CD4-positive, alpha-beta T cell treated with Interleukin-15 for 4 hours (primary cell): ENCODE measurements around the gene SPIRE1.
"Not testable (repeated sequence)": the region's sequence is repeated elsewhere in the genome, so short reads cannot be mapped to it uniquely, and the experiment has no call there.

Experiments
- DNase-seq: peaks from one replicate; pipeline ENCODE4 v3.0.0-alpha.2; 2020; ENCODE audit warnings: low spot score

SPIRE1 gene

DNA sequence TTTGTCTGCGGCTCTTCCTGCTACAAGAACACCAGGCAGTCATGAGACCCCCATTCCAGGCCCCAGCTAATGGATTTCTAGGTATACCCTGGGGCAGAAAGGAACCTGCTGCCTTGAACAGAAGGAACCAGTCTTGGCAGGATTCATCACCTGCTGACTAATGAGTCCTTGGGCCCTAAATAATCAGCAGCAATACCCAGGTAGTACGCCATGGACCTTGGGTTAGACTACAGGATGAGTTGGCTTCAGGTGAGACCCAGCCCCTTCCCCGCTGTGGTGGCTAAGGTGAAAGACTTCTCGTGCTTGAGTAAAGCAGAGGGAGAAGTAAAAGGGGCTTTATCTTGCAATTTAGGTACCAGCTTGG is 105.0 kb downstream of the SPIRE1 start:
- DNase-seq, result no peak

- DNase-seq, result not testable (repeated sequence)
Measured at GRCh38 chr18:12551943-12552878, 105.7 kb downstream of the SPIRE1 start.

GRCh38 chr18:12551466-12551865 is 106.4 kb downstream of the SPIRE1 start:
- DNase-seq, result not testable (repeated sequence)

GRCh38 chr18:12543697-12544096 is 114.2 kb downstream of the SPIRE1 start:
- no peak for DNase-seq

DNA sequence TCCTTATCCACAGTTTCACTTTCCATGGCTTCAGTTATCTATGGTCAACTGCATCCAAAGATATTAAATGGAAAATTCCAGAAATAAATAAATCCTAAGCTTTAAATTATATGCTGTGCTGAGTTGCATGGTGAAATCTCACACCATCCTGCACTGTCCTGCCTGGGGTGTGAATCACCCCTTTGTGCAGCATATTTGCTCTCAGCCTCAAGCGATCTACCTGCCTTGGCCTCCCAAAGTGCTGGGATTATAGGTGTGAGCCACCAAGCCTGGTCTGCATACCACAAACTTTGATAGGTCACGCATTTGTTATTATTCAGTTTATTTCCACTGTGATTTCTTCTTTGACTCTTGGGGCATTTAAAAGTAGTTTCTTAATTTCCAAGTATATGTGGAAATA is 117.2 kb downstream of the SPIRE1 start:
- DNase-seq, result no peak

- not testable (repeated sequence) for DNase-seq
Measured at GRCh38 chr18:12539158-12539557, 118.7 kb downstream of the SPIRE1 start.

DNA sequence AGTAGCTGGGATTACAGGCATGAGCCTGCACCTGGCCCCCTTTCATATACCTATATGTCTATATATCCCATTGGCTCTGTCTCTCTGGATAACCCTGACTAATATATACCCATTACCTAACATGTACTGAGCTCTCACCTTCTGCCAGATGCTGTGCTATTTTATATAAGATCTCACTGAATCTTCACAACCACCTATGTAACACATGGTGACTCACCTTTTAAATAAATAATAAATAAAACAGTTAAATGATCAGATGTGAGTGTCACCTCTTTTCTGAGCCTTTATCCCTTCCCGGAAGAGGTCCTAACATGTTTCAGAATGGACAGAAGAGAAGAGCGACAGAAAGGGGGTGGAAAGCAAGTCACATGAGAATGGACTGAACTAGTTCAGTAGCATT is 123.1 kb downstream of the SPIRE1 start:
- no peak for DNase-seq

DNA sequence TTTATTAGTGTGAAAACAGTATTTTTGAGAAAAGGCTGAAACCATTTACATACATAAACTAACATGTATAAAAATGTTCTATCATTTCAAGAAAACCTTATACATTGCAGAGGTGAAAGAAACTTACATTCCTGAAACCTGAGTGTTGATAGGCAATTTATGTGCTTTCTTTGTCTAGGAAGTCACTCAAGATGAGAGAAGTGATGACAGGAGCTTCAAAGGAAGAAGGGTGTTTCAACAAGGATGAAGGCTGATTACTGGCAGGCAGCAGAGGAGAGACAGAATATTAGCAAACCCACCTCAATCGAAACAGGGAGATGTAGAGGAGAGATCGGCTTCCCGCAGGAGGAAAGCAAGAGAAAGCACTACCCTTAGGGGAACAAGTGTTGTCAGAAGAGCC is 125.2 kb downstream of the SPIRE1 start:
- DNase-seq, result no peak

GRCh38 chr18:12531749-12532148 is 126.2 kb downstream of the SPIRE1 start:
- DNase-seq, result no peak

GRCh38 chr18:12520442-12520992 is 137.4 kb downstream of the SPIRE1 start:
- DNase-seq, result no peak

DNA sequence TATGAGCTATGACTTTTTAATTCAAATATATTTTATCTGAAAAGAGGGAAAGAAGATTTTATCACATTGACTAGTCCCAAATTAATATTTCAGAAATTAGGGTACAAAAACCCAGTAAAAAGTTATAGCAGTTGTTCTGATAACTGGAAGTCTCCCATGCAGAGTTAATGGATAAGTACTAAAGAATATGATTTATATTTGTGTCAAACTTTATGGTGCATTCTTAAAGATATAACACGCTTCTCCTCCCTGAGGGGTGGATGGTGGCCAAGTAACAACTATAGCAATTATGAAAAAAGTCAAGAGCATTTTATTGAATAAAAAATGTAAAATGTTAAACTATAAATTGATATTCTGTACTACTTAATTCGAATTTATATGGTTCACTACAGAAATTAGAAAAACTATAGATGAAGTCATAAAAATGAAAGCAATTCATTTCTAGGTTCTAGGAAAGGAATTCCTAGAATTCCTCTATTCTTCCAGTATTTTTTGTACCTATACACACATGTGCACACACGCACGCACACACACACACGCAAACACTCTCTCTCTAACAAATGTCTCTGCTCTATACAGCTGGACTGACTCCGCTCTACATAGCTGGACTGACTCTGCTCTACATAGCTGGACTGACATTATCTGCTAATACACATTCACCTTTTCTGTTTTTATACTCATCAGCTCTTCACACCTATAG is 138.9 kb downstream of the SPIRE1 start:
- DNase-seq, result no peak

DNA sequence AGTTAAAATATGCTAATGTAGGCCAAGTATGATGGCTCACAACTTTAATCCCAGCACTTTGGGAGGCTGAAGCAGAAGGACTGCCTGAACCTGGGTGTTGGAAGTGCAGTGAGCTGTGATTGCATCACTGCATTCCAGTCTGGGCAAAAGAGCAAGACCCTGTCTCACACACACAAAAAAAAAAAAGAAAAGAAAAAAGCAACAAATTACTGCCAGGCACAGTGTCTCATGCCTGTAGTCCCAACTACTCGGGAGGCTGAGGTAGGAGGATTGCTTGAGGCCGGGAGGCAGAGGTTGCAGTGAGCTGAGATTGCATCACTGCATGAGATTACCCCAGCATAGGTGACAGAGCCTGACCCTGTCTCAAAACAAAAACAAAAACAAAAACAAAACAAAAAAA is 139.6 kb downstream of the SPIRE1 start:
- no peak for DNase-seq

GRCh38 chr18:12517142-12517825 is 140.6 kb downstream of the SPIRE1 start:
- no peak for DNase-seq

DNA sequence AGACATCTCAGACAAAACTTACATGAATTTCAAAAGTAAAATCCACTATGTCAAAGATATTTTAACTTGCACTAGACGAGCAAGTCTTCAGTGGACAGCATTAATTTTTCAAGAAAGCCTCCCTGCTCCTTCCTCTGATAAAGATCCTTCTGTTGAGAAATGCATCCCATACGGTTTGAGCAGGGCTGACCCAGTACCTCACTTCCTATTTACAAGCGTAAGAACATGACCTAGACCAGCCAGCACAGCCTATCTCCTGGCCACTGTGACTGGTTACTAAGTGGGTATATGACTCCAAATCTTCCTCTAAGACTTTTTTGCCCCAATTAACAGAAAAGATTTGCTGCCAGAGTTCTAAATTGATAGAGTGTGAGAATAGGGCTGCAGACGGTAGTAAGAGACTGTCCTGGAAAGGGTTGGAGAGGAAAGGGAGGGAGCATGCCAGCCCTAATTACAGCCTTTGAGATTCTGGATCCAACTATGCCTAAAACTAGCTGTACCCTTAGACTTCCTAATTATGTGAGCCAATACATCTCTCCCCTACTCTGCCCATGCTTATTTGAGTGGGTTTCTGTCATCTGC is 141.8 kb downstream of the SPIRE1 start:
- no peak for DNase-seq

DNA sequence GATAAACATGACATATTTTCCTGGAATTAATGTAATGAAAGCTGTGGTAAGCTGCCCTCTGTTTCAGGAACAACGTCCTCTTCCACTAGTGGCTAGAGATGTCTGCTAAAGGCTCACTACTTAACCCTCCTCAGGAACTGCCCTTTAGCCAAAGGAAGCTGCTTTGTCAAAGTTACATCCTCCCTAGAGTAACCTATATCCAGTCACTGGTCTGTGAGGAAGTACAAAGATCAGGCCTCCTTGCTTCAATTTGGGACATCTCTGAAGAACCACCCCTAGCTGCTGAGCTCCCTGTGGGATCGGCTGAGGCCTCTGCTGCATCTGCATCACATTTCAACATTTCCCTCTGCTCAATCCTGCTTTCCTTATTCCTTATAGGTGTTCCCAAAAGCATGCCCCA is 142.4 kb downstream of the SPIRE1 start:
- no peak for DNase-seq

DNA sequence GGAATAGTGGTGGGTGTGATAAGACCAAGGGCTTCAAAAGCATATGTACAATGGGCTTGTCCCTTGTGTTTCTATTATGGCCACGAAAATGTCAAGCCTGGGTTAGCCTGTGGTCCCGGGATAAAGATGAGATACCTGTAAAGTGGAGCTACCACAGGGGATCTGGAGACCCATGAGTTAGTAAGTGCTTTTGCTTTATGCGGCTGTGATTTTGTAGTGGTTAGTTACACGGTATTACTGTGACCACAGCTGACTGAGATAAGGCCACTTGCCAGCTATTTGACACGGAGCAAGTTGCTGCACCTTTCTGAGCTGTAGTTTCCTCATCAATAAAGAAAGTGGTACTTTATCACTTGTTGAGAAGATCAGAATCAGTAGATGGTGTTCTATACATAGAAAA is 150.9 kb downstream of the SPIRE1 start:
- no peak for DNase-seq

DNA sequence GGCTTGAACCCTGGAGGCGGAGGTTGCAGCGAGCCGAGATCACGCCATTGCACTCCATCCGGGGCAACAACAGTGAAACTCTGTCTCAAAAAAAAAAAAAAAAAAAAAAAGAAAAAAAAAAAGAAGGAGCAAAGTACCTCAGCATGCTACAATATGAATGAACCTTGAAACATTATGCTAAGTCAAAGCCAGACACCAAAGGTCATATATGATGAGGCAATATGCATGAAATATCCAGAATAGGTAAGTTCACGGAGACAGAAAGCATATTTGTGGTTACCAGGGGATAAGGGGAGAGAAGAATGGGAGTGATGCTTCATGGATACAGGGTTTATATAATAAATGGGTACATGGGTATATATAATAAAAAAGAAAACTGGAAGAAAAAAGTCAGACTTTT is 156.9 kb downstream of the SPIRE1 start:
- DNase-seq, result no peak

GRCh38 chr18:12497839-12498238 is 160.1 kb downstream of the SPIRE1 start:
- no peak for DNase-seq

DNA sequence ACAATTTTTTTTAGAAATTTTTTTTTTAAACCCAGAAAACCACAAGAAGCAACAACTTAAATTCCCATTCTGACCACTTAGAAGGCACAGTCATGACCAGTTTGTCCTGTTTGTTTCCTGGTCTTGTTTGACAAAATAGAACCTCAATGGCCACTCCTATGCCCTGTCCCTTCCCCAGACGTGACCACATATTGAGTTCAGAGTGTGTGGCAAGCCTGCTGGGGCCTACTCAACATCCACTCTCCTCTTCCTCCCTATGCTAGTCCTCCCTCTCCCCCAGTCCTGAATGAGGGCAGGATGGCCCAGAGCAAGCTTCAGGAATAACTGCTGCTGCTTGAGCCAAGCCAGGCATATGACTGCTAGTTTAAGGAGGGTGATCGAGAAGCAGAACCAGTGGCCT is 160.6 kb downstream of the SPIRE1 start:
- no peak for DNase-seq

DNA sequence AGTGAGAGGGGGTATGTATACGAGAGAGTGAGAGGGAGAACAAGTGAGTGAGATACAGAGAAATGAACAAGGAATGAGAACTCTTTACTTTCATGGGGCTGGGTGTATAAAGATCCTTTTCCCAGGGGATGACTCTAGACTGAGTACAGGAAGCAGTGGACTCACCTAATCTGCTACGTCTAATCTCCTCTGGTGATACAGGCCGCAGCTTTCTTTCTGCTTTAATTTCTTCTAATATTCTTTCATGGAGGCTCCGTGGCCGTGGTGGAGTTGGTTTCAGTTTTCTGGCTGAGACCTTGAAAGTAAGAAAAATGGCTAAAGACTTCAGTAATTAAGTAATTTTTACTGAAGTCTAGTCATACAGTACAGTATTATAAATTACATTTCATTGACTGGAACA is 165.0 kb downstream of the SPIRE1 start:
- no peak for DNase-seq

- no peak for DNase-seq
Measured at GRCh38 chr18:12491611-12492435, 166.1 kb downstream of the SPIRE1 start.
